K562 treated with DMSO at 1 percent for 24 hours (cell line): ENCODE results near the gene OLR1. TPM values are rescaled to one million over a fixed set of nuclear protein-coding genes. Genes with fewer than 3 reads are reported as not detected.

Experiments used
- total RNA-seq: library from RNA; unstranded; fragments of 300-600 nt; gene quantifications from 2 replicates; pipeline ENCODE4 v1.2.3, GENCODE V29; 2022; ENCODE audit warnings: low read depth; ENCODE audit not compliant: insufficient read depth

Gene OLR1
- total RNA-seq, result not detected in 2 replicates

GRCh38 chr12:10171973-10172728 is at the start of gene OLR1:
TSS of gene OLR1 (minus strand) at chr12:10172132. CDS start at chr12:10172077, 55 bp downstream.

GRCh38 chr12:10212739-10213131 is 40.8 kb upstream of the OLR1 start, which contains the start of gene GABARAPL1:
TSS of gene GABARAPL1 (plus strand) at chr12:10212877. CDS start at chr12:10213130, 253 bp downstream.

DNA sequence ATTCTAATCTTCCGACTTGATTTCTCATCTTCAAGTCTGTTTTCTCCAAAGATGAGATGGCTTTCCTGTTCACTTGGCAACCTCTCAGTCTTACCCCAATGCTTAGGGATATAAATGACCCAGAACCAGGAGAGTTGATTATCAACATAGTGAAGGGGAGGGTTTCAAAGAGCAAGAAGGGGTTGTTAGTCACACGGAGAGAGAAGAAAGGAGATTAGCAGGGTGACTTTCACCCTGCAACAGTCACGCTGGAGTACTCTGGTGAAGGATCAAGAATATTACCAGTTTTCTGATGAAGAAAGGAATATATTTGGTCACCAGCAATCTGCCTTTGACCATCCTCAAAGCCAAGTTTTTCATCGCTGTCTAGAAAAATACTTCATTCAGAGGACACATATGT is 6.9 kb upstream of the OLR1 start, which contains the start of gene TMEM52B:
TMEM52B (plus strand) TSS at position 212 of the 400 bp plus-strand sequence. CDS start 543 bp downstream, outside the sequence.

GRCh38 chr12:10130042-10130441 is 41.9 kb downstream of the OLR1 start, which contains the start of gene CLEC7A:
TSS of gene CLEC7A (minus strand) at chr12:10130199. CDS start at chr12:10130082, 117 bp downstream.

Other genes starting within 250 kb of the OLR1 start
- not detected in 2 replicates for gene CLEC2A, start 239.8 kb downstream of the OLR1 start, total RNA-seq
- gene CLEC12A, start 200.7 kb downstream of the OLR1 start, total RNA-seq, result not detected in 2 replicates
- not detected in 2 replicates for gene CLEC1B, start 173.0 kb downstream of the OLR1 start, total RNA-seq
- gene CLEC12B, start 161.5 kb downstream of the OLR1 start, total RNA-seq, result not detected in 2 replicates
- gene CLEC9A, start 141.4 kb downstream of the OLR1 start, total RNA-seq, result not detected in 2 replicates
- gene CLEC1A, start 73.1 kb downstream of the OLR1 start, total RNA-seq, result not detected in 2 replicates
- gene CLEC7A, start 41.9 kb downstream of the OLR1 start, total RNA-seq, result not detected in 2 replicates
- gene TMEM52B, start 6.9 kb upstream of the OLR1 start, total RNA-seq, result not detected in 2 replicates
- 25.1 and 29.1 TPM in 2 replicates for gene GABARAPL1, start 40.7 kb upstream of the OLR1 start, total RNA-seq
- gene KLRD1, start 135.7 kb upstream of the OLR1 start, total RNA-seq, result not detected in 2 replicates
- 0.24 TPM in 1 of 2 replicates, not detected in the other for gene KLRK1, start 217.9 kb upstream of the OLR1 start, total RNA-seq
- not detected in 2 replicates for gene KLRC4, start 237.6 kb upstream of the OLR1 start, total RNA-seq
- gene KLRC3, start 248.5 kb upstream of the OLR1 start, total RNA-seq, result not detected in 2 replicates